ENCODE results near the gene GNG14. TPM values are rescaled to one million over a fixed set of nuclear protein-coding genes. Genes with fewer than 3 reads are reported as not detected.
"Not testable (repeated sequence)": the region's sequence is repeated elsewhere in the genome, so short reads cannot be mapped to it uniquely, and the experiment has no call there.

The GNG14 gene
- under 1 TPM in 2 of 5 donors, not detected in 3; 0.60 to 0.82 TPM for polyA plus RNA-seq (ENCODE audit: insufficient read depth in 1 of 5, insufficient read length in 5 of 5, low replicate concordance in 1 of 5)
- long read RNA-seq, donor 1, result 0 reads
- long read RNA-seq, donor 2, result 0 reads
- long read RNA-seq, donor 3, partial matches to known transcripts, result 0 of 1 reads
- long read RNA-seq, donor 3, other reads (novel, unspliced or antisense), result 0 of 1 reads
- long read RNA-seq, donor 4, result 0 reads
- long read RNA-seq, donor 5, result 0 reads
- long read RNA-seq, donor 6, partial matches to known transcripts, result 0 of 2 reads
- long read RNA-seq, donor 6, other reads (novel, unspliced or antisense), result 0 of 2 reads
- long read RNA-seq, donor 7, result 0 reads
- long read RNA-seq, donor 8, result 0 reads

GRCh38 chr19:12687496-12688196 is at the start of gene GNG14:
TSS of gene GNG14 (plus strand) at chr19:12687998. CDS start at chr19:12688049, 51 bp downstream.
- no peak for DNase-seq

GRCh38 chr19:12638611-12639182 is 49.1 kb upstream of the GNG14 start:
- no peak for DNase-seq

- DNase-seq, result peak; percentile 41 to 56
Observed at GRCh38 chr19:12639901-12640613, 47.7 kb upstream of the GNG14 start.

- DNase-seq, result no peak
Observed at GRCh38 chr19:12641456-12641855, 46.3 kb upstream of the GNG14 start.

- DNase-seq, result no peak
Observed at GRCh38 chr19:12642506-12642905, 45.3 kb upstream of the GNG14 start.

GRCh38 chr19:12643716-12644115 is 44.1 kb upstream of the GNG14 start:
- not testable (repeated sequence) for DNase-seq

- DNase-seq, result no peak
Observed at GRCh38 chr19:12646551-12646950, 41.2 kb upstream of the GNG14 start.

GRCh38 chr19:12647047-12647446 is 40.8 kb upstream of the GNG14 start:
- no peak for DNase-seq

- DNase-seq, result no peak
Observed at GRCh38 chr19:12647490-12648071, 40.2 kb upstream of the GNG14 start.

GRCh38 chr19:12648088-12648487 is 39.7 kb upstream of the GNG14 start:
- DNase-seq, result no peak

GRCh38 chr19:12649941-12650340 is 37.9 kb upstream of the GNG14 start:
- DNase-seq, result no peak

GRCh38 chr19:12652219-12652618 is 35.6 kb upstream of the GNG14 start:
- DNase-seq, result no peak

GRCh38 chr19:12655546-12655945 is 32.3 kb upstream of the GNG14 start:
- no peak for DNase-seq

- no peak for DNase-seq
Observed at GRCh38 chr19:12656899-12657571, 30.8 kb upstream of the GNG14 start.

GRCh38 chr19:12657966-12658365 is 29.8 kb upstream of the GNG14 start:
- DNase-seq, result no peak

- DNase-seq, result no peak
Observed at GRCh38 chr19:12660980-12661379, 26.8 kb upstream of the GNG14 start.

GRCh38 chr19:12664406-12665280 is 23.2 kb upstream of the GNG14 start:
- no peak for DNase-seq

GRCh38 chr19:12665281-12665573 is 22.6 kb upstream of the GNG14 start:
- DNase-seq, result no peak

GRCh38 chr19:12665671-12666264 is 22.0 kb upstream of the GNG14 start:
- DNase-seq, result no peak
